ENCODE results near the gene TLK1. TPM values are rescaled to one million over a fixed set of nuclear protein-coding genes. Genes with fewer than 3 reads are reported as not detected.

Gene TLK1
- total RNA-seq, 4 donors from 2014 or later = 41.0 to 57.6 (median 51.6) TPM

GRCh38 chr2:171187819-171188218, 27.1 kb upstream of the TLK1 start:
- Histone ChIP-seq H3K27ac (no peak overlapping the region), H3K27me3 (no peaks in the 10 kb centered on the region), H3K9me3 (no peaks in the 10 kb centered on the region), H3K36me3 (no peaks in the 10 kb centered on the region), H3K4me3 (replicated peaks in 1 of 3) (no peak overlapping the region), H3K4me1 (no peaks in the 10 kb centered on the region)
- intact Hi-C loops (cut with DNase I) = no loop called here
- TF ChIP-seq POLR2A (IDR thresholded peaks at IDR 0.05) (no peak), CTCF (IDR thresholded peaks at IDR 0.05) (no peak)
- DNase-seq = no peak

- no peak overlapping the region for H3K27ac ChIP-seq
- no peak overlapping the region for H3K4me3 ChIP-seq (replicated peaks in 1 of 3)
- intact Hi-C loops (cut with DNase I) = no loop called here
- no peak for TF ChIP-seq CTCF (IDR thresholded peaks at IDR 0.05)
- no peak for TF ChIP-seq POLR2A (IDR thresholded peaks at IDR 0.05)
- H3K4me1 ChIP-seq = no peaks in the 10 kb centered on the region
- no peaks in the 10 kb centered on the region for H3K27me3 ChIP-seq
- whole genome bisulfite sequencing, 2 donors = 95 to 97% methylated on average over 2 of the region's 2 CpGs
- H3K36me3 ChIP-seq = no peaks in the 10 kb centered on the region
- DNase-seq = no peak
- H3K9me3 ChIP-seq = no peaks in the 10 kb centered on the region
These were observed 26.5 kb upstream of the TLK1 start for GRCh38 chr2:171187177-171187576.

GRCh38 chr2:171185941-171186340, 25.2 kb upstream of the TLK1 start:
- H3K27ac ChIP-seq = no peak overlapping the region
- no peak for DNase-seq
- H3K9me3 ChIP-seq = no peaks in the 10 kb centered on the region
- H3K4me3 ChIP-seq (replicated peaks in 1 of 3) = no peak overlapping the region
- H3K27me3 ChIP-seq = no peaks in the 10 kb centered on the region
- no peaks in the 10 kb centered on the region for H3K36me3 ChIP-seq
- H3K4me1 ChIP-seq = no peaks in the 10 kb centered on the region
- WGBS, 2 donors = 63 to 80% methylated on average over 3 of the region's 3 CpGs
- intact Hi-C loops (cut with DNase I) = no loop called here
- TF ChIP-seq POLR2A (IDR thresholded peaks at IDR 0.05) (no peak), CTCF (IDR thresholded peaks at IDR 0.05) (no peak)

DNA sequence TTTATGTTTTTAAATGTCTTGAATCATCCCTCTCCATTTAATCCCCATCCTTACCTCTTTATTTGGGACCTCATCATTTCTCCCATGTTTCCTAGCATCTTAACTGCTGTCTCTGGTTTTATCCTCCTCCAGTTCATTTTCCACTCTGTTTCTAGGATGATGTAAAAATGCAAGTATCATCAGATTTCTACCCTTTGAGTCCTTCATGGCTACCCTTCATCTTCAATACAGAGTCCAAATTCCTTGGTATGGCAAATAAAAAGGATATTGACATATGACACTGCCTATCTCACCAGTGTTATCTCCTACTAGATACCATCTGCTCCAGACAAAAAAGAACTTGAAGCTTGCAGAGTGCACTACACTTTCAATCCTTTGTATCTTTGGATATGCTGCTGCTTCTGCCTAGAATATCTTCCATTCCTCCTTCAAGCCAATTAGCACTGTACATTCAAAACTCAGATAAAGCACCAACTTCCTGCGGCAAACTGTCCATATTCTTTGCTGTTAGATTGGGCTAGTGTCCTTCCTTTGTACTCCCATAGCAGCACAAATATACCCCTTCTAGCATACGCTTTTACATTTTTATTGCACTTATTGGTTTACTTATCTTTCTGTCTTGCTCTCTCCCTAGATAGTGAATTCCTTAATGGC, 24.6 kb upstream of the TLK1 start:
- Histone ChIP-seq H3K4me1 (no peaks in the 10 kb centered on the region), H3K4me3 (replicated peaks in 1 of 3) (no peak overlapping the region), H3K27me3 (no peaks in the 10 kb centered on the region), H3K27ac (no peak overlapping the region), H3K36me3 (no peaks in the 10 kb centered on the region), H3K9me3 (no peaks in the 10 kb centered on the region)
- WGBS, 2 donors = 87 to 90% methylated on average over 2 of the region's 2 CpGs
- intact Hi-C loops (cut with DNase I) = no loop called here
- TF ChIP-seq POLR2A (IDR thresholded peaks at IDR 0.05) (no peak), CTCF (IDR thresholded peaks at IDR 0.05) (no peak)
- no peak for DNase-seq

DNA sequence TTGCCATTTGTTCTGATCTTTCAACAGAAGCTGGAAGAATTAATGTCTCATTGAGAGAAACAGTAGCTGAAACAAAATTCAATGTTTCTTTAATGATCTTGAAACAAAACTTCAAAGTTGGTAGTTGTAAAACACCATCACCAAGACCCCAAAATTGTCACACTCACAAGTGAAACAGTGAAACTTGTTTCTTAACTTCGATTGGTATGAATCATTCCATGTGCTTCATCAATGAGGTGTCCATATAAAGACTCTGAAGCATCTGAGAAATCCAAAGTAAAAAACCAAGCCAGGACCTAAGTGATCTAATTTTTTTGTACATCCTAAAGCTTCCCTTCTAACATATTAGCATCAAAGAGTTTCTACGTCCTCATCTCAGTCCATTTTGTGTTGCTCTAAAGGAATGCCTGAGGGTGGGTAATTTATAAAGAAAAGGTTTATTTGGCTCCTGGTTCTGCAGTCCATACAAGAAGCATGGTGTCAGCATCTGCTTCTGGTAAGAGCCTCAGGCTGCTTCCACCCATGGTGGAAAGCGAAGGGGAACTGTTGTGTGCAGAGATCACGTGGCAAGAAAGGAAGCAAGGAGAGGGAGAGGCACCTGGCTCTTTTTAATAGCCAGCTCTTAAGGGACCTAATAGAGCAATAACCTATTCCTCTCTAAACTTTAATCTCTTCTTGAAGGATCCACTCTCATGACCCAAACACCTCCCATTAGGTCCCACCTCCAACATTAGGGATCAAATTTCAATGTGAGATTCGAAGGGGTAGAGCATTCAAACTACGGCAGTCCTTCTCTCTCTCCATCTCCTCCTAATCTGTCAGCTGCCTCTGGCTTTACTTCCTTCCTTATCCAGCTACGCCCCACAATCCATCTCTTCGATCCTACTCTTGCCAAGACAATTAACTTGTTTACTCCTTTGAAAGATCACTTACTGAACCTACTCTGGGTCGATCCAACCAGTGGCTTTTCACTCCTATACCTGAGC, 20.7 kb upstream of the TLK1 start:
- no peak for DNase-seq
- 55 to 64% methylated on average over 9 of the region's 9 CpGs for WGBS, 2 donors
- no peak overlapping the region for H3K27ac ChIP-seq
- TF ChIP-seq POLR2A (IDR thresholded peaks at IDR 0.05) = no peak
- no peak for TF ChIP-seq CTCF (IDR thresholded peaks at IDR 0.05)
- H3K27me3 ChIP-seq = no peaks in the 10 kb centered on the region
- no peak overlapping the region for H3K4me3 ChIP-seq (replicated peaks in 1 of 3)
- H3K9me3 ChIP-seq = no peaks in the 10 kb centered on the region
- intact Hi-C loops (cut with DNase I) = no loop called here
- H3K4me1 ChIP-seq = no peaks in the 10 kb centered on the region
- no peaks in the 10 kb centered on the region for H3K36me3 ChIP-seq

All from thyroid gland (tissue), 4 donors.